GM03348 (cell line): ENCODE data around the gene ROR1.
"Not testable (repeated sequence)": the region's sequence is repeated elsewhere in the genome, so short reads cannot be mapped to it uniquely, and the experiment has no call there.

Experiments used
- DNase-seq: peaks from one replicate; pipeline ENCODE4 v3.0.0; 2012; ENCODE audit warnings: low spot score

Gene ROR1

GRCh38 chr1:63758791-63759190, 15.0 kb upstream of the ROR1 start:
- DNase-seq, result no peak

- no peak for DNase-seq
Observed at GRCh38 chr1:63759778-63760177, 14.0 kb upstream of the ROR1 start.

- DNase-seq, result no peak
Observed at GRCh38 chr1:63770381-63770780, 3.4 kb upstream of the ROR1 start.

GRCh38 chr1:63772201-63772600, 1.6 kb upstream of the ROR1 start:
- no peak for DNase-seq

- no peak for DNase-seq
Observed at GRCh38 chr1:63772876-63773275, 941 bp upstream of the ROR1 start.

- DNase-seq, result no peak
Observed at GRCh38 chr1:63773496-63773814, 362 bp upstream of the ROR1 start.

- DNase-seq, result peak; percentile 70
Observed at GRCh38 chr1:63774617-63775417, 1.0 kb downstream of the ROR1 start.

GRCh38 chr1:63775418-63776127, 1.8 kb downstream of the ROR1 start:
- DNase-seq, result no peak

- DNase-seq, result no peak
Observed at GRCh38 chr1:63777286-63777685, 3.5 kb downstream of the ROR1 start.

GRCh38 chr1:63777965-63778880, 4.4 kb downstream of the ROR1 start:
- DNase-seq, result no peak

- DNase-seq, result peak; percentile 16
Observed at GRCh38 chr1:63779338-63780211, 5.8 kb downstream of the ROR1 start.

GRCh38 chr1:63780565-63780964, 6.7 kb downstream of the ROR1 start:
- DNase-seq, result no peak

- no peak for DNase-seq
Observed at GRCh38 chr1:63782982-63783381, 9.2 kb downstream of the ROR1 start.

GRCh38 chr1:63784083-63784482, 10.3 kb downstream of the ROR1 start:
- DNase-seq, result no peak

GRCh38 chr1:63784489-63785390, 10.9 kb downstream of the ROR1 start:
- no peak for DNase-seq

GRCh38 chr1:63787270-63787669, 13.5 kb downstream of the ROR1 start:
- DNase-seq, result not testable (repeated sequence)

GRCh38 chr1:63787875-63788274, 14.1 kb downstream of the ROR1 start:
- no peak for DNase-seq

- DNase-seq, result no peak
Observed at GRCh38 chr1:63789856-63790605, 16.2 kb downstream of the ROR1 start.

GRCh38 chr1:63790989-63791388, 17.2 kb downstream of the ROR1 start:
- DNase-seq, result no peak

- DNase-seq, result no peak
Observed at GRCh38 chr1:63792152-63792551, 18.3 kb downstream of the ROR1 start.
